Astrocyte of the cerebellum (primary cell): Measurements from ENCODE around the gene MASP2.

ENCODE experiments used
- DNase-seq: peaks from one replicate; pipeline ENCODE4 v3.0.0-alpha.2; 2011; ENCODE audit warnings: low read depth
- H3K4me3 ChIP-seq: 2 replicates; pipeline ENCODE4 v1.5.1; 2011; ENCODE audit warnings: mild to moderate bottlenecking, low read depth, low read length, moderate library complexity
- in situ Hi-C: cut with HindIII; loops from 2 replicates; pipeline ENCODE4 v1.10.0; 2017; ENCODE audit warnings: low sequenced_read_pairs
- TF ChIP-seq, protein P1 (sequence below): IDR thresholded peaks from 2 replicates; pipeline ENCODE4 v1.5.1; 2012; ENCODE audit warnings: low read length, low read depth, moderate library complexity, mild to moderate bottlenecking; ENCODE audit errors: missing control alignments

Gene MASP2

DNA sequence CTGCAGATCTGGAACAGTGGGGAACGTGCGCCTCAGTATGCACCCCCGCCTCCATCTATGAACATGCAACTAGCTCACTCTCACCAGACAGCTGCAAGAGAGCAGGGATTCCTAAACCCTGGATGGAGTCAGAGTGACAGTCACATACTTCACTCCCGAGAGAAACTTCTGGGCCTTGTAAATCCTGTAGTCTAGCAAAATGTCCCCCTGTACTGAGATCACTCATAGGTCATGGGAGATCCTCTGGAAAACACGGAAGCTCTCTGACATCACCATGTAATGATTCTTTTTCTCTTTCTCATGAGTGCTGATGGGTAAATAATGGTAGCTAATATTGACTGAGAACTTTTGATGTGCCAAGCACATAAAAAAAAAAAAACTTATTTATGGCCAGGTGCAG lies 57.9 kb downstream of the MASP2 start:
- in situ Hi-C loops = no loop called here
- H3K4me3 ChIP-seq = no peak overlapping the region
- no peak for DNase-seq
- TF ChIP-seq, protein P1, sequence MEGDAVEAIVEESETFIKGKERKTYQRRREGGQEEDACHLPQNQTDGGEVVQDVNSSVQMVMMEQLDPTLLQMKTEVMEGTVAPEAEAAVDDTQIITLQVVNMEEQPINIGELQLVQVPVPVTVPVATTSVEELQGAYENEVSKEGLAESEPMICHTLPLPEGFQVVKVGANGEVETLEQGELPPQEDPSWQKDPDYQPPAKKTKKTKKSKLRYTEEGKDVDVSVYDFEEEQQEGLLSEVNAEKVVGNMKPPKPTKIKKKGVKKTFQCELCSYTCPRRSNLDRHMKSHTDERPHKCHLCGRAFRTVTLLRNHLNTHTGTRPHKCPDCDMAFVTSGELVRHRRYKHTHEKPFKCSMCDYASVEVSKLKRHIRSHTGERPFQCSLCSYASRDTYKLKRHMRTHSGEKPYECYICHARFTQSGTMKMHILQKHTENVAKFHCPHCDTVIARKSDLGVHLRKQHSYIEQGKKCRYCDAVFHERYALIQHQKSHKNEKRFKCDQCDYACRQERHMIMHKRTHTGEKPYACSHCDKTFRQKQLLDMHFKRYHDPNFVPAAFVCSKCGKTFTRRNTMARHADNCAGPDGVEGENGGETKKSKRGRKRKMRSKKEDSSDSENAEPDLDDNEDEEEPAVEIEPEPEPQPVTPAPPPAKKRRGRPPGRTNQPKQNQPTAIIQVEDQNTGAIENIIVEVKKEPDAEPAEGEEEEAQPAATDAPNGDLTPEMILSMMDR = no peak

DNA sequence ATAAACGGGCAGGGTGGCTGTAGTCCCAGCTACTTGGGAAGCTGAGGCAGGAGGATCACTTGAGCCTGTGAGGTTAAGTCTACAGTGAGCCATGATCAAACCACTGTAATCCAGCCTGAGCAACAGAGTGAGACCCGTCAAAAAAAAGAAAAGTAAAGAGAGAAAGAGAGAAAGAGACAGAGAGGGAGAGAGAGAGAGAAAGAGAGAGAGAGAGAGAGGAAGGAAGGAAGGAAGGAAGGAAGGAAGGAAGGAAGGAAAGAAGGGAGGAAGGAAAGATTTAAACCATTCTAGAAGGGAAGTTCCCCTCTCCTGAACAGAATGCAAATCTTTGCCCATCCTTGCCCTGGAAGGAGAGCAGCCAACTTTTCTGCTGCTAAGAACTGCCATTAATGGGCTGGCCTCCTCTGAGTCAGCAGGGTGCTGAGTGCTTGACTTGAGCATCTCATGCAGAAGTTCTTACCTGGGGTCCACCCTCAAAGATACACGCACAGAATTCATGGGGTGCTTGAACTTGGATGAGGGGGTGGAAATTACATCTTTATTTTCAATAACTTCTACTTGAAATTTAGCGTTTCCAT lies 59.1 kb downstream of the MASP2 start:
- no peak overlapping the region for H3K4me3 ChIP-seq
- TF ChIP-seq, protein P1 = no peak
- DNase-seq = no peak
- in situ Hi-C loops = no loop called here

DNA sequence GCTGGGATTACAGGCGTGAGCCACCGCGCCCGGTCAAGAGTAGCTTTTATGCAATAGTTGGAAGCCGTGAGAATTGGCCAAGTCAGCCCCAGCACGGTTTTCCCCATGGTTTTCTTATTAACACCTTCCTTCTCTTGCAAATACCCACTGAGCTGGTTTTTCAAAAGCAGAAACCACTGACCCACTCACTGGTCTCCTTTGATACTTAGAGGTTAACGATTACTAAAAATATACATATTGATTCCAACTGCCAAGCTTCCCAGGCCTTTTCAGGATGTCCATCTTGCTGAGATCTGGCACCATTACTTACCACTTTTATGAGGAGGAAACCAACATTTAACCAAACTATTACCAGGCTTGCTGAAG lies 60.5 kb downstream of the MASP2 start:
- TF ChIP-seq, protein P1 = no peak

DNA sequence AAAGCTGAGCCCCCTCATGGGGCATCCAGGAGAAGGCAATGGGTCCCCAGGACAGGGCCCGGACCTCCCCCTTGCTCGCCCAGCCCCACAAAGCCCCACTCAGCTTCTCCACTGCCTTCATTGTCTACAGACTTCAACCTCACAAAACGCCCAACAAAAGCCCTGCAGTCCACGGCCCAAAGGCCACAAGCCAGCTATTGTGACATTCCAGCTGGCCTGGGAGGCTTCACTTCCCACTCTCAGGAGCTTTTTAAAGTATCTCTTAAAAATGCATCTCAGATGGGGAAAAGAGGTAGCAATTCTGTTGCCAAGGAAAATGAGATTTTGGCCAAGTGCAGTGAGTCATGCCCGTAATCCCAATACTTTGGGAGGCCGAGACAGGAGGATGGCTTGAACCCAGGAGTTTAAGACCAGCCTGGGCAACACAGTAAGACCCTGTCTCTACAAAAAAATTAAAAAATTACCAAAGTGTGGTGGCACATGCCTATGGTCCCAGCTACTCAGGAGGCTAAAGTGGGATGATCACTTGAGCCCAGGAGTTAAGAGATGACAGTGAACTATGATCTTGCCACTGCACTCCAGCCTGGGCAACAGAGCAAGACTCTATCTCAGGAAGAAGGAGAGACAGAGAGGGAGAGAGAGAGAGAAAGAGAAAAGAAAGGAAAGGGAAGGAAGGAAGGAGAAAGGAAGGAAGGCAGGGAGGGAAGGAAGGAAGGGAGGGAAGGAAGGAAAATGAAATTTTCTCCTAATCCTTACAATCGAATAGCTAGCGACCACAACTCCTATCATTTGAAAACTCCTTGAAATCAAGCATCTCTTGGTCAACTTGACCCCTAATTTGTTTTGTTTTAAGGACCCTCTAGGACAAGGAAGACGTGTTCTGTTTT lies 66.0 kb downstream of the MASP2 start:
- in situ Hi-C loops = no loop called here
- TF ChIP-seq, protein P1 = no peak
- H3K4me3 ChIP-seq = peak overlapping the region; percentile 22
- no peak for DNase-seq

More for the DNA sequence above, 60.5 kb downstream of the MASP2 start:
- no peak overlapping the region for H3K4me3 ChIP-seq
- in situ Hi-C loops = no loop called here
- DNase-seq = no peak

DNA sequence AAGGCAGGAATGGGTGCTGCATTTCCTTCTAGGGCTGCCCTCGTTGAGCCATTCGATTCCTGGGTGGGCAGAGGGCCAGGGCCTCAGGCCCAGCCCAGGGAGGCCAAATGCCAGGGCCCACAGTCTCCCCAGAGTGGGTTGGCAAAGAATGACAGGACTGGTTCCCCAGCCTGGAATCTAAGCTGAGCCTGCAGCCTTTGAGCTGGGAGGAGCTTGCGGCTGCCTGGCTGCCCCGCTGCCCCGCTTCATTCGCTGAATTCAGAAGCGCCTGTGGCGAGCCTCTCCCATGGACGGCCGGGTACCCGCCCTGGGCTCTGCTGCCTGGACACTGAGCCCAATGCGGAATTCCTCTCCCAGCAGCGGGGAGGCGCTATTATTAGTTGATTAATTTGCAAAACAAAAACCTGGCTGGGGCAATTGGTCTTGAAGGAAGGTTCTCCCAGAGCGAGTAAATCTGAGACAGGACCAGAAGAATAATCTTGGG lies 66.9 kb downstream of the MASP2 start:
- in situ Hi-C loops = no loop called here
- TF ChIP-seq, protein P1 = peak; percentile 47
- DNase-seq = peak; percentile 41
- peak overlapping the region; percentile 22 for H3K4me3 ChIP-seq

DNA sequence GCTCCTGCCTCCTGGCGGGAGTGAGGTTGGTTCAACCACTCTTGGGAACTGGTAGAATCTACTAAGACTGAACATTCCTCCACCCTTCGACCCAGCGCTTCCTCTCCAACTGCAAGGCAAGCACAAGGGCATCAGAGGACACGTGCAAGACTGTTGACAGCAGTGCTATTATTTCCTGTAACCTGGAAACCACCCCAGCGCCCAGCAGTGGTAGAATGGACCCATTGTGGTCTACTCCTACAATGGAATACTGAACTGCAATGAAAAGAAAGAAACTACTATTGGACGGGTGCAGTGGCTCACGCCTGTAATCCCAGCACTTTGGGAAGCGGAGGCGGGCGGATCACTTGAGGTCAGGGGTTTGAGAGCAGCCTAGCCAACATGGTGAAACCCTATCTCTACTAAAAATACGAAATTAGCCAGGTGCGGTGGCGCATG lies 67.5 kb downstream of the MASP2 start:
- no peak for DNase-seq
- TF ChIP-seq, protein P1 = no peak
- no peak overlapping the region for H3K4me3 ChIP-seq
- in situ Hi-C loops = no loop called here
